HL-60/S4 treated with retinoic acid at 250 ng/mL for 4 days and 3 days (cell line): Measurements from ENCODE around the gene CDC5L.

Experiments used
- in situ Hi-C: fragments of 300-500 bp; cut with MboI; formaldehyde crosslinking; loops from 2 replicates; pipeline ENCODE4 v1.7.0; 2022; ENCODE audit warnings: low sequenced_read_pairs

Gene CDC5L

DNA sequence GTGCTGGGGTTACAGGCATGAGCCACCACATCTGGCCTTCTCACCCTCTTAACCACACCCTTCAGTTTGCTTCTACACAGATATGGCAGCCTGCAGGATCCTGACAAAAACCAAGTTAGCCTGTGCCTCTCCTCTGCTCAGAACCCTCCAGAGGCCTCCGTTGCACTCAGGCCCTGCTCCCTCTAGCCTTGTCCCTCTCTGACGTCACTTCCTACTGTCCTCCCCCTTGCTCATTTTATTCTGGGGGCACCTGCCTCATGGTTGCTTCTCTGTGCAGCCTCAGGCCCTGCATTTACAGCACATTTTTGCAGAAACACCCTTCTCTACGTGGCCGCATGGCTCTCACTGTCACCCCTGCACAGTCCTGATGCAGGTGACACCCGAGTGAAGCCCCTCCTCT, 105.6 kb downstream of the CDC5L start:
- in situ Hi-C loops = no loop called here

DNA sequence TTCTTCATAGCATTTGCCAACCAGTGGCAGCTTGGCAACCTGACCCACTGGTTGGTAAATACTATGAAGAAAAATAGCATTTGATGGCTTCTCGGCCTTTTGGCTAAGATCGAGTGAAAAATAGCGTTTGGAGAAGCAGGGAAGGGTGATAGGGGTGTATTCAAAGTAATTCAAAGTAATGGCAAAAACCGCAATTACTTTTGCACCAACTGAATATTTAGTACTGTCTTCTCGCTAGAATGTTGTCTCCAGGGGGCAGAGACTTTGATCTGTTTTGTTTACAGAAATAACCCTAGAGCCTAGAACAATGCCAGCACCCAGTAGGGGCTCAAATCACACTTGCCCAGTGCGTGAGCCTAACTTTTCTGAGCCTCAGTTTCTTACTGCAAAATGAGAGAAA, 106.1 kb downstream of the CDC5L start:
- in situ Hi-C loops = no loop called here

- in situ Hi-C loops = no loop called here
Measured at GRCh38 chr6:44494011-44494501, 106.5 kb downstream of the CDC5L start.

DNA sequence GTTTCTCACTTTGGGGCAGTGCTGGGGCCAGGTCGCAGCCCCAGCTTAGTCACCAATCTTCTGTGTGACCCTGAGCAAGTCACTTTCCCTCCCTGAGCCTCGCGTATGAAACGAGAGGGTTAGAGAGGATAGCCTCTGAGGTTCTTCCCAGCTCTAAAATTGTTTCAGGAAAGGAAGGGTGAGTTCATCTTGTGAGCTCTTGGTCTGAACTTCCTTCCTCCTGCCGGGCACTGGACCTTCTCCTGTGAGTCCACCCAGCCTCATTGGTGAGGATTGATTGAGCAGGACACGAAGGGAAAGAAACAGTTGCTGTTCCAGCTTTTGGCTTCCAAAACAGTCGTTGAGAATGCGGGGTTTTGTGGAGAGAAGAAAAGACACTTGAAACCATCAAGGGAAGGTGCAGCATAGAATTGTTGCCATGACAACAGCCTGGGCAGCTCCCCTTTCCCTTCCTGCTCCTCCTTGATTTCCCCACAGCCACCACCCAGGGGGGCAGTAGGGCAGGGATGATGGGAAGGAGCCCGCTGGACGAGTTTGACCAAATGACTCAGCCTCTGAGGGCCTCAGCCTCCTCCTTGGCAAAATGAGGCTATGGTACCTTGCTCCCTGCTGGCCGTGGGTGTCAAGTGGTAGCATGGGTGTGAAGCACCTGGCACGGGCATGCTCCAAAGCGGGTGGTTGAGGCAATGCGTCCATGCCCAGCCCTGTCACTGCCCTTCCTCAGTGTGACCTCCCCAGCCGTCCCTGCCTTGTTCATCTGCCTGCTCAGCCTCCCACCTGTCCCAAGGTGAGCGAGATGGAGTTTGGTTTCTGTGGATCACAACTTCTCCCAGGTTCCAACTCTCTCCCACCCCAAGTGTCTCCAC, 107.8 kb downstream of the CDC5L start:
- in situ Hi-C loops = no loop called here

DNA sequence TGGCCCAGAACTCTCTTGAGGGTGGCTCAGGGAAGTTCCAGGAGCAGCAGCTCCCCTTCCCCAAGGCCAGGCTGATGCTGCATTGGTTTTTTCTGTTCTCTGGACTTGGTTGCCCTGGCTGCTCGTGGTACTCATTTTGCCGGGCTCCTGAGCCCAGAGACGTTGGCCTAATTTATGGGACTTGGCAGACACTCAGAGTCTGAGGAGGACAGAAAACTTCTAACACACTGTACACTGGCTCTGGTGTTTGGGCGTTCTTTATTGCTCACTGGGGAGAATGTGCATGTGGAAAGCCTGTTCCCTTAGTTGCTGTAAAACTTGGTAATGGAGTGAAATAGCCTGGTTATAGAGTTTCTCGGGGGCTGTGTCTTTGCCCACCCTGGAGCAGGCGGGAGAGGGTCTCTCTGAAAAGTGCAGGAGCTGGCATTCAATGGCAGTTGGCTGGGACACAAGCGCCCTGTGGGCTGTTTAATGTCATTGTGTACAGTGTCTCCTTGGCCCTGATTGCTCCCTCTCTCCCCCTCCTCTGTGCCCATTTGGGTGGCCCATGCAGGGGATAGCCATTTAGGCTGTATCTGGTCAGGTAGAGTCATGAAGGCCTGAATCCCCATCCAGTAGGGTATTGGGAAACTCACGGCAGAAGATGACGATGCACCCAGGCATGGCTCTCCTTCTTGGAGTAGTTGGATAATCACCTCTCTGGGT, 109.3 kb downstream of the CDC5L start:
- in situ Hi-C loops = no loop called here

DNA sequence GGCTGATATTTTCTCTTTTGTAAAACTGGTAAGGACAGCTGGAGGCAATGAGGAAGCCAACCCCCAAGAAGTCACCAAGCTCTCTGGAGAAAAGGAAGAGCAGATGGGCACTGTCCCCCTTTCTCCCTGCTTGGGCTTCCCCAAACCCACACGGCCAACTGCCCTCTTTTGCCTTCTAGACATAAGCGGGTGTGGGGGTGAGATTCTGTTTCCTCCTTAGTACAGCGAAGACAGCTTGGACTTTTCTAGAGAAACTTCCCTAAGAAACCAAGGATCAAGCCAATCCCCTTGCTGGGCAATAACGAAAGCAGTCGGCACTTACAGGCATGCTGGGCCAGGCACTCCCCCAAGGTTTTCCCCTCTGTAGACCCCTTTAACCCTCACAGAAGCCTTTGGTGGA, 110.3 kb downstream of the CDC5L start:
- in situ Hi-C loops = no loop called here

- in situ Hi-C loops = no loop called here
Measured at GRCh38 chr6:44498436-44498835, 110.9 kb downstream of the CDC5L start.

DNA sequence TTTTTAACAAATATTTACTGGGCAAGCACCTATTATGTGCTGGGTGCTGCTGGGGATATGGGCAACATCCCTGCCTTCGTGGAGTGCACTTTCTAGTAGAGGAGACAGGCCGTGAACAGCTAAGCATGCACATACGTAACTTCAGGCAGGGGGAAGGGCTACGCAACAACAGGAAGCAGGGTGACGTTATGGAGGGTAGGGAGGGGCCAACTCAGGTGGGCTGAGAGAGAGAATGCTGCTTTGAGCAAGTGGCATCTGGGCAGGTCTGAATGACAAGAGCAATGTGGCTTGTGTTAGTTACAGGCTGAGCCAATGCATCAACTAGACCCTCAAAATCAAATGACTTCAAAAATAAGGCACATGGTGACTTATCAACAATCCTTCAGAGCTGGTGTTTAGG, 112.1 kb downstream of the CDC5L start:
- in situ Hi-C loops = no loop called here
